H1 (cell line): Measurements from ENCODE around the gene ADM5. TPM values are rescaled to one million over a fixed set of nuclear protein-coding genes. Genes with fewer than 3 reads are reported as not detected.

Experiments
- CTCF ChIA-PET: fragments of 300-600 bp; sonication (Branson Sonifier 250); formaldehyde crosslinking; loops from one replicate; lab custom pipeline; 2021; ENCODE audit not compliant: partially characterized antibody; lab: Charles Lee
- POLR2A ChIA-PET: fragments of 300-600 bp; sonication (Branson Sonifier 250); formaldehyde crosslinking; loops from one replicate; lab custom pipeline; 2021; ENCODE audit warnings: inconsistent platforms; ENCODE audit not compliant: partially characterized antibody; lab: Charles Lee
- DNase-seq, 2 experiments: peaks; one replicate each; pipeline versions ENCODE4 v3.0.0 to v3.0.0-alpha.2; 2010 to 2022; ENCODE audit warnings: low spot score in 2 of 2, low read depth in 1 of 2, mixed read lengths in 1 of 2
- FAIRE-seq: peaks from 2 replicates; lab custom pipeline; 2011; peaks lifted over from hg19 to GRCh38; lab: Jason Lieb, UNC
- H2AFZ ChIP-seq: 2 replicates; pipeline ENCODE4 v1.8.1; 2012; ENCODE audit warnings: low read length, inconsistent platforms
- H2AK5ac ChIP-seq: 2 replicates; pipeline ENCODE4 v1.6.1; 2013; ENCODE audit warnings: low read depth, low read length
- H2BK120ac ChIP-seq: replicated peaks from 2 replicates; pipeline ENCODE3; 2013; ENCODE audit warnings: low read depth, low read length, inconsistent platforms
- H2BK12ac ChIP-seq: 2 replicates; pipeline ENCODE4 v1.6.1; 2013; ENCODE audit warnings: low read depth, low read length
- H2BK15ac ChIP-seq: 2 replicates; pipeline ENCODE4 v1.6.1; 2013; ENCODE audit warnings: low read length
- H2BK20ac ChIP-seq: 2 replicates; pipeline ENCODE4 v1.6.1; 2013; ENCODE audit warnings: low read length
- H2BK5ac ChIP-seq: 2 replicates; pipeline ENCODE4 v1.6.1; 2013; ENCODE audit warnings: low read depth, low read length
- H3K14ac ChIP-seq: 2 replicates; pipeline ENCODE4 v1.6.1; 2013; ENCODE audit warnings: inconsistent platforms; ENCODE audit not compliant: insufficient read length
- H3K18ac ChIP-seq: 2 replicates; pipeline ENCODE4 v1.6.1; 2013; ENCODE audit warnings: low read length; ENCODE audit errors: extremely low read depth
- H3K23ac ChIP-seq: 2 replicates; pipeline ENCODE4 v1.6.1; 2013; ENCODE audit warnings: inconsistent platforms; ENCODE audit not compliant: insufficient read length
- H3K23me2 ChIP-seq: 2 replicates; pipeline ENCODE4 v1.6.1; 2013; ENCODE audit warnings: low read depth, low read length
- H3K27ac ChIP-seq: 2 replicates; pipeline ENCODE4 v1.6.1; 2011; ENCODE audit warnings: low read depth, low read length, inconsistent platforms
- H3K27me3 ChIP-seq, 4 experiments: replicated peaks in 1 of 4; 1 replicate in 1 of 4; 2 replicates in 3 of 4; pipeline versions ENCODE4 v1.6.1 to v1.8.1; 2011 to 2013; ENCODE audit warnings: low read length in 3 of 4, mild to moderate bottlenecking in 3 of 4, inconsistent platforms in 2 of 4, mixed read lengths in 2 of 4, moderate library complexity in 1 of 4; ENCODE audit not compliant: control insufficient read depth in 3 of 4, insufficient read depth in 3 of 4; ENCODE audit errors: extremely low read depth in 1 of 4
- H3K36me3 ChIP-seq, 4 experiments: 2 replicates each; pipeline versions ENCODE4 v1.6.1 to v1.8.1; 2011 to 2013; ENCODE audit warnings: mild to moderate bottlenecking in 4 of 4, low read length in 3 of 4, moderate library complexity in 2 of 4, control low read depth in 1 of 4, inconsistent platforms in 1 of 4; ENCODE audit not compliant: insufficient read depth in 4 of 4, control insufficient read depth in 2 of 4
- H3K4ac ChIP-seq: replicated peaks from 2 replicates; pipeline ENCODE3; 2013; ENCODE audit warnings: low read length, low read depth, mixed read lengths, inconsistent platforms; ENCODE audit not compliant: insufficient read length
- H3K4me1 ChIP-seq, 4 experiments: replicated peaks in 1 of 4; 1 replicate in 1 of 4; 2 replicates in 3 of 4; pipeline versions ENCODE4 v1.6.1 to v1.8.1; 2011 to 2013; ENCODE audit warnings: low read length in 3 of 4, inconsistent platforms in 2 of 4, mixed read lengths in 1 of 4; ENCODE audit not compliant: insufficient read depth in 4 of 4, control insufficient read depth in 3 of 4
- H3K4me2 ChIP-seq, 2 experiments: 2 replicates each; pipeline versions ENCODE4 v1.6.1 to v1.8.1; 2011 to 2013; ENCODE audit warnings: low read depth in 2 of 2, low read length in 2 of 2, control low read depth in 1 of 2, inconsistent platforms in 1 of 2, mild to moderate bottlenecking in 1 of 2; ENCODE audit not compliant: insufficient read depth in 1 of 2
- H3K4me3 ChIP-seq, 4 experiments: fragments of 200-600, 300-600 bp in 1 of 4; sonication (generic), shearing (Covaris generic), sonication (Bioruptor Twin) in 1 of 4; 2 replicates each; pipeline versions ENCODE4 v1.5.1 to v1.8.1; 2011 to 2016; ENCODE audit warnings: low read length in 4 of 4, low read depth in 3 of 4, control low read depth in 2 of 4, inconsistent platforms in 2 of 4, mild to moderate bottlenecking in 2 of 4, mixed read lengths in 1 of 4, moderate library complexity in 1 of 4; ENCODE audit not compliant: insufficient read depth in 2 of 4; ENCODE audit errors: extremely low read depth in 1 of 4
- H3K56ac ChIP-seq: replicated peaks from 2 replicates; pipeline ENCODE3; 2013; ENCODE audit warnings: low read depth, mild to moderate bottlenecking, mixed read lengths, low read length, inconsistent platforms; ENCODE audit not compliant: insufficient read length
- H3K79me1 ChIP-seq: 2 replicates; pipeline ENCODE4 v1.6.1; 2013; ENCODE audit warnings: low read depth, low read length, control low read depth
- H3K79me2 ChIP-seq, 2 experiments: 2 replicates each; pipeline versions ENCODE4 v1.6.1 to v1.8.1; 2012 to 2013; ENCODE audit warnings: low read length in 2 of 2, mild to moderate bottlenecking in 2 of 2, inconsistent platforms in 1 of 2; ENCODE audit not compliant: insufficient read depth in 2 of 2, control insufficient read depth in 1 of 2
- H3K9ac ChIP-seq, 4 experiments: replicated peaks in 1 of 4; 1 replicate in 1 of 4; 2 replicates in 3 of 4; pipeline versions ENCODE4 v1.6.1 to v1.8.1; 2011 to 2013; ENCODE audit warnings: low read depth in 3 of 4, low read length in 3 of 4, control low read depth in 2 of 4, mild to moderate bottlenecking in 2 of 4, moderate library complexity in 2 of 4, inconsistent platforms in 1 of 4; ENCODE audit errors: extremely low read depth in 1 of 4
- H3K9me3 ChIP-seq, 2 experiments: 2 replicates each; pipeline versions ENCODE4 v1.6.1 to v1.8.1; 2012 to 2013; ENCODE audit warnings: mild to moderate bottlenecking in 2 of 2, moderate library complexity in 2 of 2, control low read depth in 1 of 2, inconsistent platforms in 1 of 2, low read depth in 1 of 2, low read length in 1 of 2, mixed read lengths in 1 of 2; ENCODE audit not compliant: insufficient read depth in 2 of 2
- H4K20me1 ChIP-seq, 2 experiments: replicated peaks in 1 of 2; 2 replicates each; pipeline versions ENCODE3 to v1.8.1; 2011 to 2013; ENCODE audit warnings: inconsistent platforms in 2 of 2, low read length in 2 of 2, mild to moderate bottlenecking in 1 of 2; ENCODE audit not compliant: insufficient read depth in 2 of 2, control insufficient read depth in 1 of 2
- H4K5ac ChIP-seq: 2 replicates; pipeline ENCODE4 v1.6.1; 2013; ENCODE audit warnings: low read length, low read depth, mixed read lengths, inconsistent platforms; ENCODE audit not compliant: insufficient read length
- H4K8ac ChIP-seq: 2 replicates; pipeline ENCODE4 v1.8.0; 2013; ENCODE audit warnings: mild to moderate bottlenecking, moderate library complexity, low read length, inconsistent platforms; ENCODE audit not compliant: insufficient read depth; ENCODE audit errors: extremely low read depth
- H4K91ac ChIP-seq: replicated peaks from 2 replicates; pipeline ENCODE3; 2013; ENCODE audit warnings: low read length, mixed read lengths, inconsistent platforms; ENCODE audit not compliant: insufficient read length
- CHD1 ChIP-seq: IDR thresholded peaks from 2 replicates; pipeline ENCODE4 v1.6.1; 2012; ENCODE audit warnings: low read depth, low read length, improper control_type of control experiment
- CTBP2 ChIP-seq: IDR thresholded peaks from 2 replicates; pipeline ENCODE4 v1.7.0; 2011; ENCODE audit warnings: borderline replicate concordance, mild to moderate bottlenecking, moderate library complexity, mixed read lengths, low read length; ENCODE audit not compliant: insufficient read depth, insufficient read length
- POLR2AphosphoS5 ChIP-seq: IDR thresholded peaks from 2 replicates; pipeline ENCODE4 v1.6.1; 2011; ENCODE audit warnings: low read depth, low read length
- POU5F1 ChIP-seq: IDR thresholded peaks from 2 replicates; pipeline ENCODE4 v1.6.1; 2011; ENCODE audit warnings: low read depth, mild to moderate bottlenecking, low read length, moderate library complexity
- SAP30 ChIP-seq: fragments of 300-600 bp; sonication (generic); IDR thresholded peaks from 2 replicates; pipeline ENCODE4 v1.7.1; 2012; ENCODE audit warnings: low read length, moderate library complexity, mild to moderate bottlenecking, inconsistent platforms; ENCODE audit not compliant: insufficient read depth, insufficient replicate concordance
- SIRT6 ChIP-seq: IDR thresholded peaks from one replicate; pipeline ENCODE4 v1.7.1; 2012; ENCODE audit warnings: low read length, inconsistent platforms
- SRF ChIP-seq: IDR thresholded peaks from 2 replicates; pipeline ENCODE4 v1.6.1; 2011; ENCODE audit warnings: mild to moderate bottlenecking, low read depth, low read length, moderate library complexity
- TEAD4 ChIP-seq: IDR thresholded peaks from 2 replicates; pipeline ENCODE4 v1.6.1; 2012; ENCODE audit warnings: low read depth, low read length, inconsistent platforms, mixed read lengths
- WGBS, 2 experiments: shearing (Covaris generic) in 1 of 2; methylation state at CpG; one replicate each; pipeline versions ENCODE4 v1.1.6 to v1.1.7; 2013 to 2015; ENCODE audit warnings: low lambda C conversion rate in 2 of 2, mixed read lengths in 2 of 2, inconsistent platforms in 1 of 2, low coverage in 1 of 2, missing lambda C conversion rate in 1 of 2; ENCODE audit not compliant: insufficient replicate concordance in 2 of 2, insufficient coverage in 1 of 2, insufficient read length in 1 of 2; ENCODE audit errors: extremely low coverage in 1 of 2, missing lambda C conversion rate in 1 of 2; 5-methylcytosine and 5-hydroxymethylcytosine counted together
- polyA plus RNA-seq, 7 experiments: library from polyadenylated mRNA; depleted of rRNA in 3 of 7; stranded (reverse) in 5 of 7; unstranded in 2 of 7; fragments of >200 nt in 5 of 7; fragments of 200-250 nt in 2 of 7; gene quantifications; 1 replicate in 5 of 7; 2 replicates in 1 of 7; 4 replicates in 1 of 7; pipeline versions ENCODE4 v1.2.1 to v1.2.3, GENCODE V29; 2011 to 2013; ENCODE audit warnings: missing spikeins in 2 of 7, mixed read lengths in 2 of 7
- total RNA-seq: library from RNA; stranded (reverse); fragmentation: NEBNext Ultra II Directional; extraction: Animal tissue kit (Norgen Biotek cat#: 25700); gene quantifications from 2 replicates; pipeline ENCODE4 v1.2.1, GENCODE V29; 2021
- TF ChIP-seq, protein P1 (sequence below): IDR thresholded peaks from 2 replicates; pipeline ENCODE4 v1.6.1; 2012; ENCODE audit warnings: low read length, inconsistent platforms

The ADM5 gene
- total and polyA plus RNA-seq, 2 of the 8 experiments (the other 6 are each of a cell fraction or from before 2014, with no cell fraction given), result 2.5 to 2.6 TPM

DNA sequence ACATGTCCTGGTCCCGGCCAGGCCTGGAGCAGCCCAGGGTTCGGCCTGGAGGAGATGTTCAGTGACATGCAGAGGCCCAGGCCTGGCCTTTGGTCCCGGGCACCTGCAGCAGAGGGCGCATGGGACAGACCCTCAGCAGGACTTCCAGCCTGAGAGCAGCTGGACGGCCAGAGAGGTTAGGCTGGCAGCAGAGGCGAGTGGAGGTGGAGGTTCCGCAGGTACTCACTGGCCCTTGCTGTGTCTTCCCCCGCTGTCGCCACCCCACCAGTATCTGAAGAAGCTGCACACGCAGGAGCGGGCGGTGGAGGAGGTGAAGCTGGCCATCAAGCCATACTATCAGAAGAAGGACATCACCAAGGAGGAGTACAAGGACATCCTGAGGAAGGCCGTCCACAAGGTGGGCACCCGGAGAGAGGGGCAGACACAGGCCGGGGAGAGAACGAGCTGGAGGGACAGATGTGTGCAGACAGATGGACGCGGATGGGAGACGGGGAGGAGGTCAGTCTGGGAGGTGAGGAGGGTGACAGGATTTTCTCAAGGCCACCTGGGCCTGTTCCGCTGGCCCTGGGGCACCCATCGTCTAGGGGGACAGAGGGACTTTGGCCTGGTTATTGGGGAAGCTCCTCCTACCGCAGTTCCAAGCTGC, 31.8 kb upstream of the ADM5 start:
- ChIA-PET CTCF (interaction anchor here (0.9 to 3.8 kb wide), 5 partner anchors 9 to 27 kb away, joined by 3 to 39 read pairs (median 6); no protein-coding TSS in a partner anchor), POLR2A (interaction anchor here (0.7 to 18.0 kb wide), 7 partner anchors 7 to 65 kb away, joined by 3 to 275 read pairs (median 6); partner anchors contain the start of genes BCL2L12, IRF3, PRMT1 and RRAS)
- H3K4me2 ChIP-seq, result no peak overlapping the region; a peak in 1 of 4 replicates
- H3K9ac ChIP-seq, result no peak overlapping the region; a peak in 1 of 7 replicates
- H3K79me2 ChIP-seq, result no peaks in the 10 kb centered on the region
- H4K5ac ChIP-seq, result no peak overlapping the region
- DNase-seq (no peak), FAIRE-seq (no peak)
- no peak overlapping the region for H3K56ac ChIP-seq
- H2AFZ ChIP-seq, result no peak overlapping the region
- no peak overlapping the region for H3K18ac ChIP-seq
- no peak overlapping the region for H3K27ac ChIP-seq
- H3K4me1 ChIP-seq, result peaks cover 0 to 14% (median 5%) of the 10 kb centered on the region in 4 experiments; a peak in 4 of 7 replicates
- WGBS, 2 experiments, result 87% methylated on average over 19 of the region's 22 CpGs; no CpG with 5 or more reads in 1 of the 2 experiments
- no peaks in the 10 kb centered on the region for H3K27me3 ChIP-seq
- no peak overlapping the region for H2BK20ac ChIP-seq
- H3K23ac ChIP-seq, result no peak overlapping the region
- H4K20me1 ChIP-seq, result peaks cover 6 to 23% of the 10 kb centered on the region in 2 experiments
- H2BK5ac ChIP-seq, result no peak overlapping the region
- no peak overlapping the region for H2AK5ac ChIP-seq
- no peak overlapping the region for H3K4ac ChIP-seq
- no peak overlapping the region for H4K91ac ChIP-seq
- H2BK12ac ChIP-seq, result no peak overlapping the region
- no peak overlapping the region for H3K4me3 ChIP-seq
- no peak overlapping the region for H2BK120ac ChIP-seq
- TF ChIP-seq SAP30 (no peak), POU5F1 (no peak), POLR2AphosphoS5 (no peak), SIRT6 (no peak), CTBP2 (no peak), TEAD4 (no peak), SRF (no peak), CHD1 (no peak)
- TF ChIP-seq, protein P1, sequence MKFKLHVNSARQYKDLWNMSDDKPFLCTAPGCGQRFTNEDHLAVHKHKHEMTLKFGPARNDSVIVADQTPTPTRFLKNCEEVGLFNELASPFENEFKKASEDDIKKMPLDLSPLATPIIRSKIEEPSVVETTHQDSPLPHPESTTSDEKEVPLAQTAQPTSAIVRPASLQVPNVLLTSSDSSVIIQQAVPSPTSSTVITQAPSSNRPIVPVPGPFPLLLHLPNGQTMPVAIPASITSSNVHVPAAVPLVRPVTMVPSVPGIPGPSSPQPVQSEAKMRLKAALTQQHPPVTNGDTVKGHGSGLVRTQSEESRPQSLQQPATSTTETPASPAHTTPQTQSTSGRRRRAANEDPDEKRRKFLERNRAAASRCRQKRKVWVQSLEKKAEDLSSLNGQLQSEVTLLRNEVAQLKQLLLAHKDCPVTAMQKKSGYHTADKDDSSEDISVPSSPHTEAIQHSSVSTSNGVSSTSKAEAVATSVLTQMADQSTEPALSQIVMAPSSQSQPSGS, result no peak
- H4K8ac ChIP-seq, result peak overlapping the region; percentile 62; the same call in 1 of the 2 replicates
- no peak overlapping the region for H3K14ac ChIP-seq
- no peaks in the 10 kb centered on the region; the same call in 1 of the 2 replicates for H3K23me2 ChIP-seq
- H3K36me3 ChIP-seq, result peaks cover 23 to 83% (median 60%) of the 10 kb centered on the region in 4 experiments; a peak in 7 of 8 replicates
- H3K79me1 ChIP-seq, result 0 out of 2 replicates have a peak, but pooled peaks cover 5% of the 10 kb centered on the region
- no peak overlapping the region; the same call in 1 of the 2 replicates for H2BK15ac ChIP-seq
- H3K9me3 ChIP-seq, result peaks cover 9 to 11% of the 10 kb centered on the region in 2 experiments
